Neural cell (in vitro differentiated cells): ENCODE data around the gene ID4. TPM values are rescaled to one million over a fixed set of nuclear protein-coding genes. Genes with fewer than 3 reads are reported as not detected.

ENCODE experiments used
- H2AFZ ChIP-seq: fragments of 200-600, 300-800 bp; sonication (generic), shearing (Covaris generic); 2 replicates; pipeline ENCODE4 v1.6.0; 2014; ENCODE audit warnings: low read depth, mild to moderate bottlenecking, antibody characterized with exemption, low read length, moderate library complexity
- H3F3A ChIP-seq: fragments of 200-600 bp; shearing (Covaris generic); 2 replicates; pipeline ENCODE4 v1.6.1; 2016; ENCODE audit warnings: mild to moderate bottlenecking, moderate library complexity, mixed read lengths, antibody characterized with exemption, low read length; ENCODE audit not compliant: insufficient read depth, poor library complexity, severe bottlenecking
- H3K27ac ChIP-seq: fragments of 200-600, 300-800 bp; sonication (generic), shearing (Covaris generic); 2 replicates; pipeline ENCODE4 v1.5.1; 2014; ENCODE audit warnings: mild to moderate bottlenecking, low read length, moderate library complexity
- H3K27me3 ChIP-seq: fragments of 300-800, 200-600 bp; sonication (generic), shearing (Covaris generic); 2 replicates; pipeline ENCODE4 v1.6.0; 2014; ENCODE audit warnings: mild to moderate bottlenecking, low read depth, low read length, moderate library complexity; ENCODE audit not compliant: insufficient read depth
- H3K36me3 ChIP-seq: fragments of 300-800, 200-600 bp; sonication (generic), shearing (Covaris generic); 2 replicates; pipeline ENCODE4 v1.5.1; 2014; ENCODE audit warnings: mild to moderate bottlenecking, antibody characterized with exemption, low read length, moderate library complexity; ENCODE audit not compliant: insufficient read depth
- H3K4me2 ChIP-seq: fragments of 300-800, 200-600 bp; sonication (generic), shearing (Covaris generic); 2 replicates; pipeline ENCODE4 v1.6.0; 2014; ENCODE audit warnings: mild to moderate bottlenecking, low read length
- H3K4me3 ChIP-seq: fragments of 300-800, 200-600 bp; sonication (generic), shearing (Covaris generic); 2 replicates; pipeline ENCODE4 v1.5.1; 2014; ENCODE audit warnings: mild to moderate bottlenecking, low read length, moderate library complexity
- H3K79me2 ChIP-seq: fragments of 200-600 bp; shearing (Covaris generic); replicated peaks from 2 replicates; pipeline ENCODE4 v1.6.0; 2014; ENCODE audit warnings: mild to moderate bottlenecking, low read length, moderate library complexity; ENCODE audit not compliant: insufficient read depth
- H3K9ac ChIP-seq: fragments of 300-800, 200-600 bp; sonication (generic), shearing (Covaris generic); 2 replicates; pipeline ENCODE4 v1.6.1; 2016; ENCODE audit warnings: mild to moderate bottlenecking, low read length, mixed read lengths
- H3K9me2 ChIP-seq: fragments of 200-600 bp; shearing (Covaris generic); 2 replicates; pipeline ENCODE4 v1.6.1; 2016; ENCODE audit warnings: mild to moderate bottlenecking, low read length, mixed read lengths; ENCODE audit not compliant: insufficient read depth
- H3K9me3 ChIP-seq: fragments of 200-600, 300-800 bp; sonication (generic), shearing (Covaris generic); 2 replicates; pipeline ENCODE4 v1.6.1; 2016; ENCODE audit warnings: mild to moderate bottlenecking, mixed run types, low read length, moderate library complexity, mixed read lengths
- H4K20me1 ChIP-seq: fragments of 200-600 bp; shearing (Covaris generic); 2 replicates; pipeline ENCODE4 v1.6.1; 2016; ENCODE audit warnings: mild to moderate bottlenecking, mixed run types; ENCODE audit not compliant: insufficient read depth
- EP300 ChIP-seq: fragments of 450-650 bp; conservative IDR thresholded peaks from 2 replicates; pipeline ENCODE4 v1.6.1; 2014; ENCODE audit warnings: antibody characterized with exemption, mild to moderate bottlenecking, moderate library complexity; ENCODE audit not compliant: poor library complexity, severe bottlenecking
- EZH2 ChIP-seq: fragments of 200-600, 300-800 bp; shearing (Covaris generic), sonication (generic); IDR thresholded peaks from 2 replicates; pipeline ENCODE4 v1.6.1; 2014; ENCODE audit warnings: antibody characterized with exemption, low read length, borderline replicate concordance, mild to moderate bottlenecking; ENCODE audit not compliant: insufficient read depth, poor library complexity, severe bottlenecking
- MXI1 ChIP-seq: fragments of 450-650 bp; conservative IDR thresholded peaks from 2 replicates; pipeline ENCODE4 v1.6.1; 2014; ENCODE audit warnings: antibody characterized with exemption, mild to moderate bottlenecking; ENCODE audit not compliant: poor library complexity, severe bottlenecking
- POLR2AphosphoS5 ChIP-seq: IDR thresholded peaks from 2 replicates; pipeline ENCODE4 v1.6.1; 2012
- RAD21 ChIP-seq: fragments of 450-650 bp; conservative IDR thresholded peaks from 2 replicates; pipeline ENCODE4 v1.6.1; 2014; ENCODE audit warnings: antibody characterized with exemption, mild to moderate bottlenecking, moderate library complexity
- SMC3 ChIP-seq: fragments of 450-650 bp; conservative IDR thresholded peaks from 2 replicates; pipeline ENCODE4 v1.6.1; 2014; ENCODE audit warnings: antibody characterized with exemption, mild to moderate bottlenecking, moderate library complexity; ENCODE audit not compliant: poor library complexity
- TAF1 ChIP-seq: IDR thresholded peaks from 2 replicates; pipeline ENCODE4 v1.6.1; 2012; ENCODE audit warnings: low read depth
- polyA plus RNA-seq: library from polyadenylated mRNA; depleted of rRNA; stranded (reverse); fragments of >200 nt; gene quantifications from 2 replicates; pipeline ENCODE4 v1.2.3, GENCODE V29; 2014
- TF ChIP-seq, protein P1 (sequence below): IDR thresholded peaks from 2 replicates; pipeline ENCODE4 v1.6.1; 2012; ENCODE audit warnings: borderline replicate concordance
- TF ChIP-seq, protein P2 (sequence below): fragments of 450-650 bp; IDR thresholded peaks from 2 replicates; pipeline ENCODE4 v1.5.1; 2014; ENCODE audit warnings: antibody characterized with exemption, mild to moderate bottlenecking, moderate library complexity; ENCODE audit not compliant: poor library complexity, severe bottlenecking

ID4 gene
- polyA plus RNA-seq, 1 donor from 2014 or later: 506 TPM

DNA sequence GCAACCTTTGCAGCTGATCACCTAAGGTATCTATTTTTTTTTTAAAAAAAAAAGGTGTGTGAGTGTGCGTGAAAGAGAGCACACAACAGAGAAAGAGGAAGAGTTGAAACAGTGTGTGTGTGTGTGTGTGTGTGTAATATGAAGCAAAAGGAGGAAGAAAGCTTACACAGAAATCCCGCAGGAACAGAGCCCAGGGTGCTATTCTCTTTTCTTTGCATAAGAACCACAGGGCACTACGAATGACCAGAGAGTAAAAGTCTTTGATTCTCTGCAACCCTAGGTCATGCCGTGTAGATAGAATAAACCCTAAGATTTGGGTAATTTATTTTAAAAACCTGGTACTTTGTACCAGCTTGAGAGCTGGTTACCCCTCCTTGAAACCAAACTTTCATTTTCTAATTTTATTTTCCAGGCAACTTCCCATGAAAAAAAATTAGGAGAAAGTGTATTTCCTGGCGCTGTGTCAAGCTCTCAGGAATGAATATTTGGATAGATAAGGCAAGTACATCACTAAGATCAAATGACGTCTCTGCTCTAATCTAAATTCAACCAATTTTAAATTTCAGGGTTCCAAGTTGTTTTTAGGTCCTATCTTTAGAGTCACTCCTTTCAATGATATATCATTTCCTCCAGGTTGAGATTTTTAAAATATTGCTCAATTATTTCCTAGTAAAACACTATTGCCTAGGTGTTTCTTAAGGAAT is 47.9 kb upstream of the ID4 start:
- Histone ChIP-seq H3K27ac (no peak overlapping the region), H3K9me3 (no peaks in the 10 kb centered on the region), H3K9ac (no peak overlapping the region), H3F3A (no peaks in the 10 kb centered on the region), H3K27me3 (no peaks in the 10 kb centered on the region), H3K79me2 (no peaks in the 10 kb centered on the region), H3K36me3 (peaks cover 5% of the 10 kb centered on the region), H3K4me2 (no peak overlapping the region), H2AFZ (no peak overlapping the region), H3K9me2 (no peaks in the 10 kb centered on the region), H3K4me3 (no peak overlapping the region), H4K20me1 (no peaks in the 10 kb centered on the region)
- TF ChIP-seq RAD21: no peak
- no peak for TF ChIP-seq TAF1
- TF ChIP-seq EZH2: no peak
- no peak for TF ChIP-seq SMC3
- no peak for TF ChIP-seq MXI1
- TF ChIP-seq EP300: no peak

DNA sequence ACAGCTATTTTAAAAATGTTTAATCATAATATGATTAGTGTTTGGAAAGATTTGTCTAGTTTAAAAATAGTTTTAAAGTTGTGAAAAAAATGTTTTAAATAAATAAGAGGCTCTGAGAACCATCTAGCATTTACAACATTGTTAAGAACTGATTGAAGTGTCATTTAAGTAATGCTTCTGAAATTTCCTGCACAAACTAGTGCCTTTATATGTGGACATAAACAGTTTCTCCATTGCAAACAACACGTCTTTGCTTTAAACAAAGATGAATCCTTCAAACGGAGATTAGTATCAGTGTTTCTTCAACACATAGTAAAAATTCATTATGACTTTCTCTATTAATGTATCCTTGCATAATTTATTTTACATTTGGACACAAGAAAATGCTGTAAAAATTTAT is 45.9 kb upstream of the ID4 start:
- no peak overlapping the region for H3K27ac ChIP-seq
- H3K9me3 ChIP-seq: no peaks in the 10 kb centered on the region
- no peaks in the 10 kb centered on the region for H3K36me3 ChIP-seq
- no peaks in the 10 kb centered on the region for H4K20me1 ChIP-seq
- no peak overlapping the region for H3K4me2 ChIP-seq
- no peaks in the 10 kb centered on the region for H3F3A ChIP-seq
- no peak overlapping the region for H3K4me3 ChIP-seq
- H2AFZ ChIP-seq: no peak overlapping the region
- H3K79me2 ChIP-seq: no peaks in the 10 kb centered on the region
- H3K9ac ChIP-seq: no peak overlapping the region
- H3K9me2 ChIP-seq: no peaks in the 10 kb centered on the region
- no peak for TF ChIP-seq EZH2
- no peak for TF ChIP-seq SMC3
- TF ChIP-seq, protein P1, sequence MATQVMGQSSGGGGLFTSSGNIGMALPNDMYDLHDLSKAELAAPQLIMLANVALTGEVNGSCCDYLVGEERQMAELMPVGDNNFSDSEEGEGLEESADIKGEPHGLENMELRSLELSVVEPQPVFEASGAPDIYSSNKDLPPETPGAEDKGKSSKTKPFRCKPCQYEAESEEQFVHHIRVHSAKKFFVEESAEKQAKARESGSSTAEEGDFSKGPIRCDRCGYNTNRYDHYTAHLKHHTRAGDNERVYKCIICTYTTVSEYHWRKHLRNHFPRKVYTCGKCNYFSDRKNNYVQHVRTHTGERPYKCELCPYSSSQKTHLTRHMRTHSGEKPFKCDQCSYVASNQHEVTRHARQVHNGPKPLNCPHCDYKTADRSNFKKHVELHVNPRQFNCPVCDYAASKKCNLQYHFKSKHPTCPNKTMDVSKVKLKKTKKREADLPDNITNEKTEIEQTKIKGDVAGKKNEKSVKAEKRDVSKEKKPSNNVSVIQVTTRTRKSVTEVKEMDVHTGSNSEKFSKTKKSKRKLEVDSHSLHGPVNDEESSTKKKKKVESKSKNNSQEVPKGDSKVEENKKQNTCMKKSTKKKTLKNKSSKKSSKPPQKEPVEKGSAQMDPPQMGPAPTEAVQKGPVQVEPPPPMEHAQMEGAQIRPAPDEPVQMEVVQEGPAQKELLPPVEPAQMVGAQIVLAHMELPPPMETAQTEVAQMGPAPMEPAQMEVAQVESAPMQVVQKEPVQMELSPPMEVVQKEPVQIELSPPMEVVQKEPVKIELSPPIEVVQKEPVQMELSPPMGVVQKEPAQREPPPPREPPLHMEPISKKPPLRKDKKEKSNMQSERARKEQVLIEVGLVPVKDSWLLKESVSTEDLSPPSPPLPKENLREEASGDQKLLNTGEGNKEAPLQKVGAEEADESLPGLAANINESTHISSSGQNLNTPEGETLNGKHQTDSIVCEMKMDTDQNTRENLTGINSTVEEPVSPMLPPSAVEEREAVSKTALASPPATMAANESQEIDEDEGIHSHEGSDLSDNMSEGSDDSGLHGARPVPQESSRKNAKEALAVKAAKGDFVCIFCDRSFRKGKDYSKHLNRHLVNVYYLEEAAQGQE: no peak
- no peak for TF ChIP-seq RAD21
- TF ChIP-seq MXI1: no peak
- no peaks in the 10 kb centered on the region for H3K27me3 ChIP-seq

DNA sequence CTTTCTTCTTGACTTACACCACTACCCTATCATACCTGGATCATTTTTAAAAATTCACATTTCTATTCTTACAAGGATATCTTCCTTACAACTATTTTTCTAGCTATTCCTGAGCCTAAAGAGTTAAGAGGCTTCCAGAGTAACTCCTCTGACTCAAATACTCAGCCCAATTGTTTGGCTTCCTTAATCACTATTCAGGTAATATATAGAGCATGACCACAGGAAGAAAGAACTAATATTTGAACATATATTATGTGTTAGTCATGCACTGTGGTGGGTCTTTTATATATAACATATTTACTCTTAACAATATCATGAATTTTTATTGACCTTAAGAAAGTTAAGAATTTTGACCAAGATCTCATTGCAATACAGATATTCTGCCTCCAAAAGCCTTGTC is 42.0 kb upstream of the ID4 start:
- Histone ChIP-seq H3K4me2 (no peak overlapping the region), H3K79me2 (no peaks in the 10 kb centered on the region), H3K4me3 (no peak overlapping the region), H4K20me1 (no peaks in the 10 kb centered on the region), H3K27ac (no peak overlapping the region), H3K36me3 (no peaks in the 10 kb centered on the region), H3K27me3 (no peaks in the 10 kb centered on the region), H3K9ac (no peak overlapping the region), H2AFZ (no peak overlapping the region), H3K9me3 (no peaks in the 10 kb centered on the region), H3K9me2 (no peaks in the 10 kb centered on the region), H3F3A (no peaks in the 10 kb centered on the region)
- no peak for TF ChIP-seq POLR2AphosphoS5
- TF ChIP-seq EP300: no peak
- TF ChIP-seq SMC3: no peak
- TF ChIP-seq TAF1: no peak
- TF ChIP-seq, protein P2, sequence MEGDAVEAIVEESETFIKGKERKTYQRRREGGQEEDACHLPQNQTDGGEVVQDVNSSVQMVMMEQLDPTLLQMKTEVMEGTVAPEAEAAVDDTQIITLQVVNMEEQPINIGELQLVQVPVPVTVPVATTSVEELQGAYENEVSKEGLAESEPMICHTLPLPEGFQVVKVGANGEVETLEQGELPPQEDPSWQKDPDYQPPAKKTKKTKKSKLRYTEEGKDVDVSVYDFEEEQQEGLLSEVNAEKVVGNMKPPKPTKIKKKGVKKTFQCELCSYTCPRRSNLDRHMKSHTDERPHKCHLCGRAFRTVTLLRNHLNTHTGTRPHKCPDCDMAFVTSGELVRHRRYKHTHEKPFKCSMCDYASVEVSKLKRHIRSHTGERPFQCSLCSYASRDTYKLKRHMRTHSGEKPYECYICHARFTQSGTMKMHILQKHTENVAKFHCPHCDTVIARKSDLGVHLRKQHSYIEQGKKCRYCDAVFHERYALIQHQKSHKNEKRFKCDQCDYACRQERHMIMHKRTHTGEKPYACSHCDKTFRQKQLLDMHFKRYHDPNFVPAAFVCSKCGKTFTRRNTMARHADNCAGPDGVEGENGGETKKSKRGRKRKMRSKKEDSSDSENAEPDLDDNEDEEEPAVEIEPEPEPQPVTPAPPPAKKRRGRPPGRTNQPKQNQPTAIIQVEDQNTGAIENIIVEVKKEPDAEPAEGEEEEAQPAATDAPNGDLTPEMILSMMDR: no peak
- no peak for TF ChIP-seq RAD21
- no peak for TF ChIP-seq MXI1
